Parathyroid adenoma (tissue), 2 donors: ENCODE data around the gene OPA3.

Source experiments
- H2AFZ ChIP-seq: fragments of 300-600 bp; sonication (generic); one replicate; pipeline ENCODE4 v1.7.0; 2017; ENCODE audit warnings: antibody characterized with exemption, mild to moderate bottlenecking
- H3K27ac ChIP-seq: fragments of 300-600 bp; sonication (generic); one replicate; pipeline ENCODE4 v1.7.0; 2017
- H3K27me3 ChIP-seq: fragments of 300-600 bp; sonication (generic); one replicate; pipeline ENCODE4 v1.7.0; 2017; ENCODE audit warnings: low read length; ENCODE audit not compliant: control insufficient read depth, insufficient read depth
- H3K36me3 ChIP-seq: fragments of 300-600 bp; sonication (generic); one replicate; pipeline ENCODE4 v1.7.0; 2017; ENCODE audit warnings: low read length; ENCODE audit not compliant: control insufficient read depth, insufficient read depth
- H3K4me1 ChIP-seq: fragments of 300-600 bp; sonication (generic); one replicate; pipeline ENCODE4 v1.7.0; 2017; ENCODE audit warnings: control low read depth
- H3K4me2 ChIP-seq: fragments of 300-600 bp; sonication (generic); one replicate; pipeline ENCODE4 v1.7.0; 2017; ENCODE audit warnings: low read length
- H3K4me3 ChIP-seq: fragments of 300-600 bp; sonication (generic); one replicate; pipeline ENCODE4 v1.7.0; 2017; ENCODE audit warnings: low read depth, low read length
- H3K79me2 ChIP-seq: fragments of 300-600 bp; sonication (generic); one replicate; pipeline ENCODE4 v1.7.0; 2017; ENCODE audit warnings: control low read depth
- H3K9ac ChIP-seq: fragments of 300-600 bp; sonication (generic); one replicate; pipeline ENCODE4 v1.7.0; 2017; ENCODE audit warnings: mild to moderate bottlenecking
- H3K9me3 ChIP-seq: fragments of 300-600 bp; sonication (generic); one replicate; pipeline ENCODE4 v1.7.0; 2017; ENCODE audit warnings: low read length; ENCODE audit not compliant: control insufficient read depth
- CTCF ChIP-seq: fragments of 300-600 bp; sonication (generic); IDR thresholded peaks from one replicate; pipeline ENCODE4 v1.7.0; 2017; ENCODE audit warnings: antibody characterized with exemption, mild to moderate bottlenecking
- donor health status: primary hyperparathyroidism.

The OPA3 gene

DNA sequence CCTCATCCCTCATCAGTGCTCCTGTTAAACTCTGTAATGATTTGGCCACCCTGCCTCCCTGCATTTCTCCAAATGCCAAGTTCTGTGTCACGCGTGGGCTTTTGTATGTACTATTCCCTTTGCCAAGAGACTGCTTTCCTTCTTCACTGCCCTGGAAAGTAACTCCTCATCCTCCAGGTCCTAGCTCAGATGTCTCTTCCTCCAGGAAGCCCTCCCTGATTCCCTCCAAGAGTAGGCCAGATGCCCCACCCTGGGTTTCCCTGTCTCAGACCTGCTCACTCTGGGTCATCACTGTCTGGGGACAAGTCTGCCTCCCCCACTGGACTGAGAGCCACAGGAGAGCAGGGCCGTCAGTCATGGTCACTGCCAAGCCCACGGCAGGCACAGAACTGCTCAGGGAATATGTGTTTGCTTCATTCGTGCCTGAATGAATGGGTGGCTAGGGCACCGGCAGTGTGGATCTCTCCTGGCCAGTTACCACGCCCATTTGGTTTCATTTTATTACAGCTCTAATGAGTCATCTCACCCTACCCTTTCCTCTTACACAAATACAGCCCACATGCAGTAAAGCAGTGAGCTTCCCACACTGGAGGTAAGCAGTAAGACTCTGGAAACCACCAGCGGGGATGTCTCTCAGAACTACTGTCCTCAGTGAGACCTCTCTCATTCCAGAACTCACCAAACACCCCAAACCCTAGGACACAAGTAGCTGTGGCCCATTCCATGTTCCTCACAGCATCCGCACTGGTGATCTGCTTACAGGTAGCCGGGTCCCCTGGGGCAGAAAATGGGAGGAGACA is 29.5 kb upstream of the OPA3 start:
- no peak overlapping the region for H2AFZ ChIP-seq
- H3K4me2 ChIP-seq = no peak overlapping the region
- H3K9ac ChIP-seq = no peak overlapping the region
- H3K36me3 ChIP-seq = no peaks in the 10 kb centered on the region
- no peaks in the 10 kb centered on the region for H3K9me3 ChIP-seq
- no peaks in the 10 kb centered on the region for H3K79me2 ChIP-seq
- H3K4me3 ChIP-seq = no peak overlapping the region
- H3K27me3 ChIP-seq = no peaks in the 10 kb centered on the region
- H3K27ac ChIP-seq = peak overlapping the region; percentile 15
- TF ChIP-seq CTCF = no peak
- no peaks in the 10 kb centered on the region for H3K4me1 ChIP-seq

- Histone ChIP-seq H3K36me3 (no peaks in the 10 kb centered on the region), H3K4me3 (no peak overlapping the region), H3K9ac (no peak overlapping the region), H3K4me2 (no peak overlapping the region), H3K27ac (no peak overlapping the region), H3K9me3 (no peaks in the 10 kb centered on the region), H3K27me3 (no peaks in the 10 kb centered on the region), H2AFZ (no peak overlapping the region), H3K4me1 (peaks cover 5% of the 10 kb centered on the region), H3K79me2 (no peaks in the 10 kb centered on the region)
- TF ChIP-seq CTCF = no peak
Observed at GRCh38 chr19:45608948-45609347, 24.3 kb upstream of the OPA3 start.

DNA sequence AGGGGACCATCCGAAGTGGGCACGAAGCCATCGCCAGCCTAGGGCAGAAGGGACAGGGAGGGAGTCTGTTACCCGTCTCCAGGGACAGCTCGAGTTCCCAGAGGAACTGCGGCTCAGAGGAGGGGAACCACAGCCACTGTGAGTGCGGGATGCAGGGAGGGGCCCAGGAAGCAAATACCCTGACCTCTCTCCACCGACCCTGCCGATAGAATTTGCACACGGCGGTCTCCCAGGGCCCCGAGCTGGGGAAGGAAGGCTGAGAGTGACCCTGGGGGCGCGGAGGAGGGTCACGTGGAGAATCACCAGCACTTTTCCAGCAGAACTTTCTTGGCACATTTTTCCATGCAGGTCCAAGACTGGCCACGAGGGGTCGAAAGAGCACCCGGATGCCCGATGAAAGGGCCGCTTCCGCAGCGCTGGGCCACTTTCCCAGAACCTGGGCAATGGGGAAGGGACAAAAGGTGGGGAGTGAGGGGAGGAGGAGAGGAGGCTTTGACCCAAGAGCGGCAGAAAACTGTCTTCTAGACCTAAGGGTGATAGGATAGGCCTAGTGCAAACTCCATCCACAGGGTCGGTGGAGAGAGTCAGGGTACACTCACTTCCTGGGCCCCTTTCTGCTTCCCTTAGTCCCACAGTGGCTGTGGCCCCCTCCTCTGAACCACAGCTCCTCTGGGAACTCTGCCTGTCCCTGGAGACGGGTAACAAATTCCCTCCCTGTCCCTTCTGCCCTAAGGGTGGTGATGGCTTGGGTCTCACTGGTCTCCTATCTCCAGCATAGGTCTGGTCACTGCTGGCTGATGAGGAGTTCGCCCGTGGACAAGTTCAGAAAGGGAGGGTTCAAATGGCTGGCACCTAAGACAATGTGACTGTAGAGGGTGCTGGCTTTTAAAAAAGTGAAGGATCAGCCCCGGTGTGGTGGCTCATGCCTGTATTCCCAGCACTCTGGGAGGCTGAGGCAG is 22.7 kb upstream of the OPA3 start:
- no peak overlapping the region for H3K9ac ChIP-seq
- H3K79me2 ChIP-seq = no peaks in the 10 kb centered on the region
- peaks cover 5% of the 10 kb centered on the region for H3K4me1 ChIP-seq
- peak overlapping the region; percentile 56 for H2AFZ ChIP-seq
- H3K36me3 ChIP-seq = no peaks in the 10 kb centered on the region
- TF ChIP-seq CTCF = peak; percentile 95
- H3K27me3 ChIP-seq = no peaks in the 10 kb centered on the region
- H3K27ac ChIP-seq = no peak overlapping the region
- H3K9me3 ChIP-seq = no peaks in the 10 kb centered on the region
- H3K4me2 ChIP-seq = peak overlapping the region; percentile 70
- no peak overlapping the region for H3K4me3 ChIP-seq

DNA sequence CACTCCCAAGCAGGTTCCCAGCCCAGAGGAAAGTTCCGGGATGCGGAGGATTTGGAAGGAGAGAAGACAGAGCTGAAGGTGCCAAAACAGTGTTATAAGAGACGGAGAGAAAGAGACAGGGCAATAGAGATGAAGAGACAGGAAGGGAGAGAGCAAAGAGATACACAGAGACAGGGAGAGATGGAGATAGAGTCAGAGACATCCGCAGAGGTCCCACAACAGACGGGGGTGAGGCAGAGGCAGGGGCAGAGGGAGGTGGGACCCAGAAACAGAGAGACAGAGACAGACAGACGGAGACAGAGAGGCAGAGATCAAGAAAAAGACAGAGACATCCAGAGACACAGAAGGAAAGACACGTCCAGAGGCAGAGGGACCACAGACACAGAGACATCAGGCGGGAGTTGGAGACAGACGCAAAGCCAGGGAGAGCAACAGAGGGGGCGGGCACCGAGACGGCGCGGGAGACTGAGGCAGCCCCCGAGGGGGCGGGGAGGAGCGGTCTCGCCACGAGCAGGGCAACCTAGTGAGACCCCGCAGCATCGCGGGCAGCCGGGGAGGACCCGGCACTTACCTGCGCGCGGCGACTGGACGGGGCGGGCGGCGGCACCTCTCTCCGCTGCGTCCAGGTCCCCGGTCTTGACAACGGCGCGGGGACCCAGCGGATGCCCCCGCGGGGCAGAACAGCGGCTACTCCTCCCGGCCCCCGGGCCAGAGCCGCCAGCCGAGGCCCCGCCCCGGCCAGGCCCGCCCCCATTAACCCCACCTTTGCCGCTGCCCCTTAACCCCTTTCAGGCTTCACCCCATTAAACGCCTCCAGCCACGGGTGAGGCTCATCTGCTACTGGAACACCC is 17.1 kb upstream of the OPA3 start, which contains the start of gene GPR4:
Gene GPR4, minus strand, starts transcription at position 689 of the 851 bp plus-strand sequence. CDS start 10,346 bp downstream, outside the sequence.
- no peaks in the 10 kb centered on the region for H3K36me3 ChIP-seq
- peak within 1 kb of the TSS; percentile 41 for H3K4me3 ChIP-seq
- H3K4me2 ChIP-seq = peak within 1 kb of the TSS; percentile 26
- H3K79me2 ChIP-seq = no peaks in the 10 kb centered on the region
- no peaks in the 10 kb centered on the region for H3K4me1 ChIP-seq
- H3K27ac ChIP-seq = peak within 1 kb of the TSS; percentile 73
- no peak within 1 kb of the TSS for H3K9ac ChIP-seq
- H3K9me3 ChIP-seq = no peaks in the 10 kb centered on the region
- peak within 1 kb of the TSS; percentile 32 for H2AFZ ChIP-seq
- H3K27me3 ChIP-seq = peaks cover 3% of the 10 kb centered on the region
- TF ChIP-seq CTCF = no peak
